HUES48 (cell line): ENCODE data around the gene MFSD6.

Experiments used
- H3K27ac ChIP-seq: one replicate; pipeline ENCODE4 v1.7.0; 2013; ENCODE audit warnings: low read depth, low read length, inconsistent platforms
- H3K27me3 ChIP-seq: 2 replicates; pipeline ENCODE4 v1.6.1; 2013; ENCODE audit warnings: mild to moderate bottlenecking, low read length; ENCODE audit not compliant: control insufficient read depth, insufficient read depth
- H3K36me3 ChIP-seq: 2 replicates; pipeline ENCODE4 v1.6.1; 2013; ENCODE audit warnings: low read length; ENCODE audit not compliant: control insufficient read depth, insufficient read depth
- H3K4me1 ChIP-seq: 2 replicates; pipeline ENCODE4 v1.6.1; 2013; ENCODE audit warnings: mild to moderate bottlenecking, low read length; ENCODE audit not compliant: control insufficient read depth, insufficient read depth
- H3K4me3 ChIP-seq: 2 replicates; pipeline ENCODE4 v1.5.1; 2013; ENCODE audit warnings: mild to moderate bottlenecking, low read depth, low read length
- H3K9ac ChIP-seq: 2 replicates; pipeline ENCODE4 v1.6.1; 2013; ENCODE audit warnings: mild to moderate bottlenecking, low read depth, low read length, moderate library complexity
- H3K9me3 ChIP-seq: 2 replicates; pipeline ENCODE4 v1.6.1; 2013; ENCODE audit warnings: low read length; ENCODE audit not compliant: control insufficient read depth, insufficient read depth

The MFSD6 gene

GRCh38 chr2:190519975-190520767 is 112.0 kb downstream of the MFSD6 start:
- Histone ChIP-seq H3K36me3 (no peaks in the 10 kb centered on the region), H3K27ac (no peak overlapping the region), H3K9me3 (no peaks in the 10 kb centered on the region)

GRCh38 chr2:190524928-190525327 is 116.8 kb downstream of the MFSD6 start:
- Histone ChIP-seq H3K9me3 (no peaks in the 10 kb centered on the region), H3K27ac (no peak overlapping the region), H3K4me3 (no peak overlapping the region), H3K4me1 (peaks cover 8% of the 10 kb centered on the region; the same call in 1 of the 2 replicates), H3K36me3 (no peaks in the 10 kb centered on the region), H3K9ac (no peak overlapping the region), H3K27me3 (no peaks in the 10 kb centered on the region)

More at GRCh38 chr2:190519975-190520767, 112.0 kb downstream of the MFSD6 start:
- Histone ChIP-seq H3K9ac (no peak overlapping the region), H3K4me1 (no peaks in the 10 kb centered on the region), H3K27me3 (no peaks in the 10 kb centered on the region), H3K4me3 (no peak overlapping the region)

GRCh38 chr2:190526105-190526750 is 118.1 kb downstream of the MFSD6 start:
- H3K4me3 ChIP-seq, result no peak overlapping the region
- H3K27me3 ChIP-seq, result no peaks in the 10 kb centered on the region
- no peak overlapping the region for H3K9ac ChIP-seq
- H3K27ac ChIP-seq, result no peak overlapping the region
- H3K9me3 ChIP-seq, result no peaks in the 10 kb centered on the region
- no peaks in the 10 kb centered on the region for H3K36me3 ChIP-seq
- peaks cover 8% of the 10 kb centered on the region; the same call in 1 of the 2 replicates for H3K4me1 ChIP-seq

- Histone ChIP-seq H3K36me3 (no peaks in the 10 kb centered on the region), H3K9me3 (no peaks in the 10 kb centered on the region), H3K27ac (no peak overlapping the region), H3K4me1 (peaks cover 8% of the 10 kb centered on the region; the same call in 1 of the 2 replicates), H3K27me3 (no peaks in the 10 kb centered on the region), H3K9ac (no peak overlapping the region), H3K4me3 (no peak overlapping the region)
These were observed 119.1 kb downstream of the MFSD6 start for GRCh38 chr2:190527214-190527613.

GRCh38 chr2:190527918-190528317 is 119.8 kb downstream of the MFSD6 start:
- Histone ChIP-seq H3K9ac (no peak overlapping the region), H3K27me3 (no peaks in the 10 kb centered on the region), H3K36me3 (no peaks in the 10 kb centered on the region), H3K9me3 (no peaks in the 10 kb centered on the region), H3K4me3 (no peak overlapping the region), H3K4me1 (peaks cover 8% of the 10 kb centered on the region; the same call in 1 of the 2 replicates), H3K27ac (no peak overlapping the region)

- Histone ChIP-seq H3K27me3 (no peaks in the 10 kb centered on the region), H3K9ac (no peak overlapping the region), H3K4me1 (peaks cover 8% of the 10 kb centered on the region; the same call in 1 of the 2 replicates), H3K36me3 (no peaks in the 10 kb centered on the region), H3K27ac (no peak overlapping the region), H3K4me3 (no peak overlapping the region), H3K9me3 (no peaks in the 10 kb centered on the region)
These were observed 120.4 kb downstream of the MFSD6 start for GRCh38 chr2:190528521-190529001.

- peaks cover 11% of the 10 kb centered on the region; the same call in 1 of the 2 replicates for H3K4me1 ChIP-seq
- H3K9ac ChIP-seq, result no peak overlapping the region
- H3K27ac ChIP-seq, result no peak overlapping the region
These were observed 121.5 kb downstream of the MFSD6 start for GRCh38 chr2:190529486-190530247.

GRCh38 chr2:190530248-190530900 is 122.2 kb downstream of the MFSD6 start:
- Histone ChIP-seq H3K9ac (no peak overlapping the region), H3K27me3 (no peaks in the 10 kb centered on the region), H3K9me3 (no peaks in the 10 kb centered on the region), H3K27ac (no peak overlapping the region), H3K4me3 (no peak overlapping the region), H3K4me1 (peaks cover 11% of the 10 kb centered on the region), H3K36me3 (no peaks in the 10 kb centered on the region)

More at GRCh38 chr2:190529486-190530247, 121.5 kb downstream of the MFSD6 start:
- Histone ChIP-seq H3K36me3 (no peaks in the 10 kb centered on the region), H3K4me3 (no peak overlapping the region), H3K27me3 (no peaks in the 10 kb centered on the region), H3K9me3 (no peaks in the 10 kb centered on the region)

- no peaks in the 10 kb centered on the region for H3K36me3 ChIP-seq
- H3K27me3 ChIP-seq, result no peaks in the 10 kb centered on the region
- peaks cover 29% of the 10 kb centered on the region for H3K4me1 ChIP-seq
- H3K9me3 ChIP-seq, result peaks cover 1% of the 10 kb centered on the region
- H3K9ac ChIP-seq, result no peak overlapping the region
- H3K27ac ChIP-seq, result no peak overlapping the region
- no peak overlapping the region for H3K4me3 ChIP-seq
These were observed 124.4 kb downstream of the MFSD6 start for GRCh38 chr2:190532581-190532980.

- H3K9me3 ChIP-seq, result peaks cover 9% of the 10 kb centered on the region
- H3K9ac ChIP-seq, result no peak overlapping the region
- H3K36me3 ChIP-seq, result no peaks in the 10 kb centered on the region
- H3K4me3 ChIP-seq, result peak overlapping the region; percentile 67
- H3K4me1 ChIP-seq, result peaks cover 25% of the 10 kb centered on the region
- peak overlapping the region; percentile 98 for H3K27ac ChIP-seq
- no peaks in the 10 kb centered on the region for H3K27me3 ChIP-seq
These were observed 125.2 kb downstream of the MFSD6 start for GRCh38 chr2:190533175-190533967.
